ENCODE results near the gene GATAD2A. TPM values are rescaled to one million over a fixed set of nuclear protein-coding genes. Genes with fewer than 3 reads are reported as not detected.

GATAD2A gene
- total RNA-seq, 1 experiment from 2014 or later = 84.0 TPM

GRCh38 chr19:19529783-19530422, 124.4 kb downstream of the GATAD2A start:
- DNase-seq (ENCODE audit: low spot score) = no peak

- DNase-seq (ENCODE audit: low spot score) = no peak
Observed at GRCh38 chr19:19530423-19530804, 124.9 kb downstream of the GATAD2A start.

- DNase-seq (ENCODE audit: low spot score) = no peak
Observed at GRCh38 chr19:19530889-19531288, 125.4 kb downstream of the GATAD2A start.

- peak; percentile 34 for DNase-seq (ENCODE audit: low spot score)
Observed at GRCh38 chr19:19531951-19532805, 126.7 kb downstream of the GATAD2A start.

- no peak for DNase-seq (ENCODE audit: low spot score)
Observed at GRCh38 chr19:19532806-19533701, 127.6 kb downstream of the GATAD2A start.

- no peak for DNase-seq (ENCODE audit: low spot score)
Observed at GRCh38 chr19:19533841-19534240, 128.4 kb downstream of the GATAD2A start.

- no peak for DNase-seq (ENCODE audit: low spot score)
Observed at GRCh38 chr19:19534556-19535265, 129.2 kb downstream of the GATAD2A start.

GRCh38 chr19:19535311-19536191, 130.1 kb downstream of the GATAD2A start:
- no peak for DNase-seq (ENCODE audit: low spot score)

- DNase-seq (ENCODE audit: low spot score) = no peak
Observed at GRCh38 chr19:19537075-19538048, 131.9 kb downstream of the GATAD2A start.

- DNase-seq (ENCODE audit: low spot score) = no peak
Observed at GRCh38 chr19:19538061-19538784, 132.7 kb downstream of the GATAD2A start, which contains the start of gene CILP2. Gene CILP2 (plus strand): TSS chr19:19538265. CDS start chr19:19538350, 85 bp downstream.

- DNase-seq (ENCODE audit: low spot score) = no peak
Observed at GRCh38 chr19:19538785-19539166, 133.3 kb downstream of the GATAD2A start.

GRCh38 chr19:19539698-19540063, 134.2 kb downstream of the GATAD2A start:
- DNase-seq (ENCODE audit: low spot score) = no peak

- DNase-seq (ENCODE audit: low spot score) = no peak
Observed at GRCh38 chr19:19540064-19540714, 134.7 kb downstream of the GATAD2A start.

GRCh38 chr19:19540715-19541515, 135.4 kb downstream of the GATAD2A start:
- peak; percentile 34 for DNase-seq (ENCODE audit: low spot score)

- no peak for DNase-seq (ENCODE audit: low spot score)
Observed at GRCh38 chr19:19541616-19542015, 136.1 kb downstream of the GATAD2A start.

GRCh38 chr19:19542507-19542906, 137.0 kb downstream of the GATAD2A start:
- DNase-seq (ENCODE audit: low spot score) = no peak

GRCh38 chr19:19543101-19543500, 137.6 kb downstream of the GATAD2A start:
- no peak for DNase-seq (ENCODE audit: low spot score)
